ENCODE results near the gene PSMF1.
A peak's percentile ranks its signal among the peaks of the same experiment; 100 is the strongest.

The PSMF1 gene

DNA sequence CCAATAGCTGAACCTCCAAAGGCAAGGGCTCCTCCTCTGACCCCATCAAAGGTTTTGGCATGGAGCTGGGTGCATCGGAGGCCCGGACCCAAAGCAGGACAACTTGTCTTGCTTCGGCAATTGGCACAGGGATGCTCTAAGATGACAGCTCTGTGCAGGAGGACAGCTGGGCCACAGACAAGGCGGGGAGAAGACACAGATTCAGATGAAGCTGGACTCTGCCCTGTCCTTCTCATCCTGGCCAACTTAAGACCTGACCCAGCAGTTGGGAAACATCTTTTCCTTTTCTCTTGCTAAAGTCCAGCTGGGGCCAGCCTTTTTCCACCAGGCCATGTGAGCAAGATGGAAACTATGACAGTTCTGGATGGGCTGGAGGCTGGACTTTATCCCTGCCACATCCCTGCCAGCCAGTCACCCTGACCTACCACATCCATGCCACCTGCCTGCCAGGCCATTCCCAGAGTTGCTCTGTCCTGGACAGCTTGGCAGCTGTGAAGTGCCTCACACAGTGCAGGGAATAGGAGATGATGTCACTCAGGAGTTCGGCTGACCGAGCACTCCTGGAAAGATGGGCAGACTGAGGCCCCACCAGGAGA is 12.7 kb upstream of the PSMF1 start:
- in situ Hi-C loops (cut with HindIII; ENCODE audit: low sequenced_read_pairs), result no loop called here
- TF ChIP-seq CTCF (IDR thresholded peaks at IDR 0.05; ENCODE audit: low read depth, low read length), result no peak
- DNase-seq (ENCODE audit: low read depth, low spot score), result no peak

GRCh38 chr20:1107176-1107575 is 11.2 kb upstream of the PSMF1 start:
- DNase-seq (ENCODE audit: low read depth, low spot score), result no peak
- no peak for TF ChIP-seq CTCF (IDR thresholded peaks at IDR 0.05; ENCODE audit: low read depth, low read length)
- H3K4me3 ChIP-seq (ENCODE audit: low read depth, low read length), result no peak overlapping the region
- in situ Hi-C loops (cut with HindIII; ENCODE audit: low sequenced_read_pairs), result no loop called here

More for the DNA sequence above, 12.7 kb upstream of the PSMF1 start:
- no peak overlapping the region for H3K4me3 ChIP-seq (ENCODE audit: low read depth, low read length)

DNA sequence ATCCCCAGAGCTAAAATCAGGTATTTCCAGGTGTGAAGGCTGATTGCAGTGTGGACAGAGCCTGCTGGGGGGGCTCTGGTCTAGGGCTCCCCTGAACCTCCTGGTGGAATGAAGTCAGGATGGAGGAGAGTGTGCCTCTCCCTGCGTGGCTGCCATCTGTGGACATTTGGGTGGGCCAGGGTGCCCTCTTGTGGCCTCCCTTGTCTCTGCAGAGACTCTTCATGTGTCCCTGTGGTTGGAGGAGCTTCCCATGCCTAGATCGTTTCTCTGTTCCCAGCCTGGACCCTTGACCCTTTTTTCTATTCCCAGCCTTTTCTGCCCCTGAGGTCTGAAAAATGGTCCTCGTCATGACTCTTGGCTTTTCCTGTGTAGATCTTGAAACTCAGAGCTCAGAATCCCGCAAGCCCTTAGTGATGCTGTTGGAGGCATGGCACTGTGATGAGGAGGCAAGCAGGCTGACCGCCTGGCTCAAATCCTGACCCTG is 9.9 kb upstream of the PSMF1 start:
- in situ Hi-C loops (cut with HindIII; ENCODE audit: low sequenced_read_pairs), result no loop called here
- H3K4me3 ChIP-seq (ENCODE audit: low read depth, low read length), result no peak overlapping the region
- TF ChIP-seq CTCF (IDR thresholded peaks at IDR 0.05; ENCODE audit: low read depth, low read length), result peak; percentile 91
- peak; percentile 17 for DNase-seq (ENCODE audit: low read depth, low spot score)

DNA sequence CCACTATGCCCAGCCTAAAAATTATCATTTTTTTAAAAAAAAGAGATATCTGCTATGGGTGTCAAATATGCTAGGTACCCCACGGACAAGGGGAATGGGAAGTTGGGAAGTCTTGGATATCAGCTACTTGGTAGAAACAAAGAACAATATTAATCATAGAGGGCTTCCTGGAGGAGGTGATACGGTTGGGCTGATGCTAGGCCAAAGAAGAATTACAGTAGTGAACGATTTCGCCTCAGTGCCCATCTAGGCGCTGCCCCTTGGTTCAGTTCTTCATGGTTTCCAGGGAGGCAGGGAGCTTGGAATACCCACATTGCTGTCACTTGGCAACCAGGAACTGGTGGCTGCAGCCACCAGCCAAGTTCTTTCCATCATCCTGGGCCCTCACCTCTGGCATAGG is 5.5 kb upstream of the PSMF1 start:
- no peak for TF ChIP-seq CTCF (IDR thresholded peaks at IDR 0.05; ENCODE audit: low read depth, low read length)
- no peak for DNase-seq (ENCODE audit: low read depth, low spot score)
- no peak overlapping the region for H3K4me3 ChIP-seq (ENCODE audit: low read depth, low read length)
- in situ Hi-C loops (cut with HindIII; ENCODE audit: low sequenced_read_pairs), result no loop called here

DNA sequence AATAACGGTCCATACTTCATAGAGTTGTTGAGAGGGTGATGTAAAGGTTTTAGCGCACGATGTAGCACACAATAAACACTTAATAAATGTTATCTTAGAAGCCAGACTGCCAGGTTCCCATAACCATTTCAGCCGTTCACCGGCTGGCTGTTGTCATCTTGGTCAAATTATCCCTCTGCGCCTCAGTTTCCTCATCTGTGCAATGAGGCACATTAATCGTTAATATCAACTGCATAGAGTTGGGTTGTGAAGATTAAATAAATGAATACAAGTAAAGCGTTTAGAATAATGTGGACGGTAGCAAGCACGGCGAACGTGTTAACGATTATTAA is 432 bp upstream of the PSMF1 start:
- no peak for DNase-seq (ENCODE audit: low read depth, low spot score)
- peak overlapping the region; percentile 100 for H3K4me3 ChIP-seq (ENCODE audit: low read depth, low read length)
- in situ Hi-C loops (cut with HindIII; ENCODE audit: low sequenced_read_pairs), result no loop called here
- no peak for TF ChIP-seq CTCF (IDR thresholded peaks at IDR 0.05; ENCODE audit: low read depth, low read length)

- peak overlapping the region; percentile 100 for H3K4me3 ChIP-seq (ENCODE audit: low read depth, low read length)
- TF ChIP-seq CTCF (IDR thresholded peaks at IDR 0.05; ENCODE audit: low read depth, low read length), result no peak
- DNase-seq (ENCODE audit: low read depth, low spot score), result no peak
- in situ Hi-C loops (cut with HindIII; ENCODE audit: low sequenced_read_pairs), result no loop called here
Observed at GRCh38 chr20:1119128-1119505, 715 bp downstream of the PSMF1 start.

DNA sequence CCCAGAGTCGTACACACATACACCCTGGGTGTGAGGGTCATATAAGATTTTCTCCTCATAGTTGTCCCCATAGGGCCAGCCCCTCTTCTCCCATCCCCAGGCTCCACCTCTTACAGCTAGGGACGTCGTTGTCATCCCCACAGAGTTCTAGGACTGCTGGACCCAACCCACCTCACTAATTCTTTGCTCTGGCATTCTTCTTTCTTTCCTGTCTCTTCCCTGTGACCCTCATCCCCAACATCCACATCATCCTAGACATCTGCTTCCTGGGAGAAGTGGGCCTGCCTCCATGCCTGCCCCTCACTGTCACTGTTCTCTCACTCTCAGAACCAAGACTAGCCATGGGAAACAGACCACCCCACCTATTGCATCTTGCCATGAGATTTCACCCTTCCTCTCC is 1.1 kb downstream of the PSMF1 start:
- DNase-seq (ENCODE audit: low read depth, low spot score), result no peak
- in situ Hi-C loops (cut with HindIII; ENCODE audit: low sequenced_read_pairs), result no loop called here
- peak overlapping the region; percentile 100 for H3K4me3 ChIP-seq (ENCODE audit: low read depth, low read length)
- no peak for TF ChIP-seq CTCF (IDR thresholded peaks at IDR 0.05; ENCODE audit: low read depth, low read length)
